ENCODE measurements around the gene CNTFR. TPM values are rescaled to one million over a fixed set of nuclear protein-coding genes. Genes with fewer than 3 reads are reported as not detected.

CNTFR gene
- total RNA-seq, 1 experiment from 2014 or later, result 4.5 TPM

DNA sequence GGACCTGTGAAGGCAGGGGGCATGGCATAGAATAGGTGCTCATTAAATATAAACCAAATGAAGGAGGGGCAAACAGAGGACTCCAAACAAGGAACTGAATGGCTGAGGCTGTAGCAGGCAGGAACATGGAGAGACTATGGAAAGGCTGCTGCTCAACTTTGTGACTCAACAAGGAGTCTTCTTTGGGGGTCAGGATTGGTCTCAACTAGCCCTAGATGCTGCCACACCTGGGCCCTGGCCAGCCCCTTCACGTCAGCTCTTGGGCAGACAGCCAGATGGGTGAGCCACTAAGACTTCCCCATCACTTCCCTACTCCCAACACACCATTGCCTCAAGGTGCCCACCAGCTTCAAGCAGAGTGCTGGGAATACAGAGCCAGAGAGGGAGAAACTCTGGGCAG is 11.4 kb upstream of the CNTFR start:
- Histone ChIP-seq H3K9me3 (ENCODE audit: low read depth, low read length, poor library complexity, severe bottlenecking) (no peaks in the 10 kb centered on the region), H3K27ac (ENCODE audit: low read depth, low read length, poor library complexity, severe bottlenecking) (no peak overlapping the region), H3K27me3 (replicated peaks; ENCODE audit: insufficient read depth, low read depth, low read length, poor library complexity) (no peaks in the 10 kb centered on the region), H3K36me3 (ENCODE audit: insufficient read depth, low read length, poor library complexity, severe bottlenecking) (no peaks in the 10 kb centered on the region), H3K4me1 (ENCODE audit: insufficient read depth, low read length, poor library complexity, severe bottlenecking) (no peaks in the 10 kb centered on the region), H3K4me3 (ENCODE audit: low read depth, low read length, poor library complexity, severe bottlenecking) (no peak overlapping the region)
- DNase-seq (ENCODE audit: low spot score), result no peak
- ChIA-PET CTCF (no interaction called here), POLR2A (ENCODE audit: low non-redundant PET) (no interaction called here)
- no TSS peak for BruUV-seq (replicated peaks)
- TF ChIP-seq CTCF (conservative IDR thresholded peaks at IDR 0.05; ENCODE audit: low read depth, low read length) (no peak), EZH2 (IDR thresholded peaks at IDR 0.05; ENCODE audit: borderline replicate concordance, low read depth, low read length, poor library complexity, severe bottlenecking) (no peak)
- intact Hi-C loops (cut with micrococcal nuclease; ENCODE audit: unreplicated experiment), result loop anchor here (5.0 kb wide), 1 partner anchor 99 kb away; no protein-coding TSS in a partner anchor

DNA sequence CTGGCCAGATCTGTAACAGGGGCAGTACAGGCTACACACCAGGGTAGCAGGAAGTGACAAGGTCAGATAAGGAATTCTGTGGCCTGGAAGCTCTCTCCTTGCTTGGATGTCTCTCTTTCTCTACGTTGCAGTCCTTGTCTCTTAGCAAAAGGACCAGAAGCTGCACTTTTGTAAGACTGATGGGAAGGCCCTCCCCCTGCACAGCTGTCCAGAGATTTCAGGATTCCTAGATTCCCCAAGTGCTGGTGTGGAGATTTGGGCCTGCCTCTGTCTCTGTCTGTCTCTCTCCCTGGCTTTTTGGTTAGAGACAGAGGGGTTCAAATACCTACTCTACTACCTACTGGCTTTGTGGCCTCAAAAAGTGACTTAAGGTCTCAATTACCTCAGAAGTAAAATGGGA is 10.0 kb upstream of the CNTFR start:
- no peaks in the 10 kb centered on the region for H3K36me3 ChIP-seq (ENCODE audit: insufficient read depth, low read length, poor library complexity, severe bottlenecking)
- TF ChIP-seq EZH2 (IDR thresholded peaks at IDR 0.05; ENCODE audit: borderline replicate concordance, low read depth, low read length, poor library complexity, severe bottlenecking) (no peak), CTCF (conservative IDR thresholded peaks at IDR 0.05; ENCODE audit: low read depth, low read length) (no peak)
- no peaks in the 10 kb centered on the region for H3K9me3 ChIP-seq (ENCODE audit: low read depth, low read length, poor library complexity, severe bottlenecking)
- no peak overlapping the region for H3K4me3 ChIP-seq (ENCODE audit: low read depth, low read length, poor library complexity, severe bottlenecking)
- H3K27me3 ChIP-seq (replicated peaks; ENCODE audit: insufficient read depth, low read depth, low read length, poor library complexity), result no peaks in the 10 kb centered on the region
- H3K27ac ChIP-seq (ENCODE audit: low read depth, low read length, poor library complexity, severe bottlenecking), result no peak overlapping the region
- BruUV-seq (replicated peaks), result no TSS peak
- no peaks in the 10 kb centered on the region for H3K4me1 ChIP-seq (ENCODE audit: insufficient read depth, low read length, poor library complexity, severe bottlenecking)
- no peak for DNase-seq (ENCODE audit: low spot score)
- ChIA-PET CTCF (no interaction called here), POLR2A (ENCODE audit: low non-redundant PET) (no interaction called here)
- intact Hi-C loops (cut with micrococcal nuclease; ENCODE audit: unreplicated experiment), result no loop called here

DNA sequence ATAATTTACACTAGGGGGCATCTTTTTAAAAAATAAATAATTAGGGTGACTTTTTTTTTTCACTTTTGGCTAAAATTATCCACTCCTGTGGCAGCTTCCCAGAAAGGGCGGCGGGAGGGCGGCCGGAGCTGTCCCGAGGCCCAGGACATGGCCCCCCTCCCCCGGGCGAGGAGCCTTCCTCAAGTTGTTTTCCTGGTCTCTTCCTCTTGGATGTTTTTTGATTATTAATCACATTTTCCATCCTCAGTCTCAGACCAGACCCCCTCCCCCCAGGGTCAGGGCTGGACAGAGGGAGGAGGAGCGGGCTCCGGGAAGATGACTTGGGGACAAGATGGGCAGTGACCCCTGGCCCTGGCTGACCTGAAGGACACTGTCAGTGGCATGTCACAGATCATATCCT is 4.7 kb upstream of the CNTFR start:
- no peaks in the 10 kb centered on the region for H3K36me3 ChIP-seq (ENCODE audit: insufficient read depth, low read length, poor library complexity, severe bottlenecking)
- H3K27ac ChIP-seq (ENCODE audit: low read depth, low read length, poor library complexity, severe bottlenecking), result no peak overlapping the region
- intact Hi-C loops (cut with micrococcal nuclease; ENCODE audit: unreplicated experiment), result loop anchor here (5.0 kb wide), 1 partner anchor 262 kb away; no protein-coding TSS in a partner anchor
- ChIA-PET POLR2A (ENCODE audit: low non-redundant PET) (no interaction called here), CTCF (no interaction called here)
- H3K4me1 ChIP-seq (ENCODE audit: insufficient read depth, low read length, poor library complexity, severe bottlenecking), result peaks cover 9% of the 10 kb centered on the region
- TF ChIP-seq CTCF (conservative IDR thresholded peaks at IDR 0.05; ENCODE audit: low read depth, low read length), result no peak
- no peak for TF ChIP-seq EZH2 (IDR thresholded peaks at IDR 0.05; ENCODE audit: borderline replicate concordance, low read depth, low read length, poor library complexity, severe bottlenecking)
- H3K27me3 ChIP-seq (replicated peaks; ENCODE audit: insufficient read depth, low read depth, low read length, poor library complexity), result peaks cover 12% of the 10 kb centered on the region
- H3K9me3 ChIP-seq (ENCODE audit: low read depth, low read length, poor library complexity, severe bottlenecking), result no peaks in the 10 kb centered on the region
- H3K4me3 ChIP-seq (ENCODE audit: low read depth, low read length, poor library complexity, severe bottlenecking), result no peak overlapping the region
- DNase-seq (ENCODE audit: low spot score), result no peak
- BruUV-seq (replicated peaks), result no TSS peak

Measured in A673 (cell line).